Hematopoietic multipotent progenitor cell treated with erythropoietin and hydrocortisone succinate and interleukin-3 and kit ligand, for 8 days (in vitro differentiated cells): ENCODE measurements around the gene RNF224.
A peak's percentile ranks its signal among the peaks of the same experiment; 100 is the strongest.

Experiments used
- DNase-seq: peaks from one replicate; pipeline ENCODE4 v3.0.0-alpha.2; 2015

Gene RNF224

DNA sequence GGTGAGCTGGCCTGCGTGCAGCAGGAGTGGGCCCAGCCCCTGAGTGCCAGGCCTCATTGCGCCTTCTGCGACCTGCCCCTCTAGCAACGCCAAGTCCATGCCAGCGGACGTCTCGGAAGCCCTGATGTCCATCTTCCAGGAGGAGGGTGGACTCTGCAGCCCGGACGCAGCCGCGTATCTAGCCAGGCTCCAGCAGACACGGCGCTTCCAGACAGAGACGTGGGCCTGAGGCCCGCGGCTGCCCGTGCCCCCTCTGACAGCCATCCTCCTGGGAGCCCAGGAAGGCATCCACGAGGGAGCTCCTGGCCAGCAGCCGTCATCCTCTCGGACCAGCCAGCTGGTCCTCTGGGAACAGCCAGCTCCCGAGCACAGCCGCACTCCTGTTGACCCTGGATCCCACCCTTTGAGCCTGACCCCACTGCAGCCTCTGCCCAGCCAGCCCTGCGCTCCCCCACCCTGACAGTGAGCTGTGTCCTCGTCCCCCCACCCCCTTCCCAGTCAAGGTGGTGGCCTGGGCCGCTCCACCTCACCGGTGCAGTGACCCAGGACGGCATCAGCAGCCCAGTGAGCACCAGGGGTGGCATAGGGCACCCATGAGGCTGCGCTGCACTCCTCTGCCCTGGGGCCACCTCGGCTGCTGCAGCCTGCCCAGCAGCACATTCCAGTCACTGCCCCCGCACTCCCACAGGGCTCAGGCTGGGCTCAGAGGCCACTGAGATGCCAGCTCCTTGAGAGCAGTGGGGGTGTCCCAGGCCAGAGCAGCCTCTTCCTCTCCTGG is 10.9 kb upstream of the RNF224 start:
- no peak for DNase-seq

GRCh38 chr9:137217276-137218211 is 9.8 kb upstream of the RNF224 start:
- DNase-seq = peak; percentile 34

GRCh38 chr9:137218212-137218753 is 9.0 kb upstream of the RNF224 start:
- no peak for DNase-seq

DNA sequence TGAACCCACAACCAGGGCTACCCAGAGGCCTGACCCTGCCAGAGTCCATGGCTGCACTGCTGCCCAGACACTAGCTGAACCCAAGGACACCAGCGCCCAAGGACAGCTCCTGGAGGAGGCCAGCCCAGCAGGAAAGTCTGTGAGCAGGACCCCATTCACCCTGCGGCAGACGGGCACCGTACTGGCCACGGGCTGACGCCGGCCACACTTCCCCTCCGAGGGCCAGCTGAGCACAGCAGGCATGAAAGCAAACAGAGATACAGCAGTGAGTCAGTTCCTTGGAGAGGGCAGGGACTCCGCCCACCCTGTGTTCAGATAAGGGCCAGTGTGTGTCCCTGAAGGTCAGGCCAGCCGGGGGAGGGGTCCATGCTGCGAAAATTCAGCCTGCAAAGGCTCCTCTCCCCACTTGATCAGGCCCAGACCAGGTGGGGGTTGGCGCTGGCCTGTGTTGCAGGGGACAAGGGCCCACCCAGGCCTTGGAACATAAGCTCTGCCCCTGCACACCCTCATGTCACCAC is 8.5 kb upstream of the RNF224 start:
- peak; percentile 83 for DNase-seq

GRCh38 chr9:137219757-137220316 is 7.5 kb upstream of the RNF224 start:
- DNase-seq = no peak

DNA sequence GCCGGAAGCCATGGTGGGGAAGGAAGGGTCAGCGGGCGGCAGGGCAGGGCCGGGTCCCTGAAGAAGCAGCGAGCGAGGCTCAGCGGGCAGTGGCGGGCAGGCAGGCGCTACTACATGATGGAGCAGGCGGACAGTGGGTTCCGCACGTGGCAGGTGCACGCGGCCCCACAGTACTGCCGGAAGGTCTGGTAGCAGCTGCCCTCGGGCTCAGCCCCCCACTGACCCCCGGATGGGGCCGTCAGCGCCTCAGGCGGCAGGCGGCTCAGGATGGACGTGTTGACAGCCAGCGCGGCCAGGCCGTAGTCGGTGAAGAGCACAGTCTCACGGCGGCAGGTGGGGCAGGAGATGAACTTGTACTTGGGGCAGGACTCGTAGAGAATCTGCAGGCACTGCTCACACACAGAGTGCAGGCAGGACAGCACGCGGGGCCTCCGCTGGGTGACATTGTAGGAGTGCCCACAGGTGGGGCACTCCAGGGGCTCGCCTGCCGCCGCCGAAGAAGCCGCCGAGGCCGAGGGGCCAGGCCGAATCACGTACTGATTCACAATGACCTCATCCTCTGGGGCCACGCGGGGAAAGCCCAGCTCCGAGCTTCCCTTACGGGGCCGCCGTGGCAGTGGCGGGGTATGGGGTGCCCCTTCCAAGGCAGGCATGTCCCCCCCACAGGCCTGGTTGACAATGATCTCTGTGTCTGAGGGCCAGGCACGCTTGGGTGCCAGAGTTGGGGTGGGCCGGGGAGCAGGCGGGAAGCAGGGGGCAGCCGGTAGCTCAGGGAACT is 6.8 kb upstream of the RNF224 start:
- DNase-seq = no peak

- DNase-seq = no peak
Observed at GRCh38 chr9:137221095-137221505, 6.2 kb upstream of the RNF224 start.

GRCh38 chr9:137221506-137222111 is 5.7 kb upstream of the RNF224 start:
- no peak for DNase-seq

- DNase-seq = no peak
Observed at GRCh38 chr9:137222190-137223077, 4.9 kb upstream of the RNF224 start, which contains the start of gene RNF208. Gene RNF208 (minus strand): TSS chr9:137222240. CDS start chr9:137221212, 1,028 bp downstream.

- DNase-seq = peak; percentile 99
Observed at GRCh38 chr9:137223078-137223970, 4.0 kb upstream of the RNF224 start.

DNA sequence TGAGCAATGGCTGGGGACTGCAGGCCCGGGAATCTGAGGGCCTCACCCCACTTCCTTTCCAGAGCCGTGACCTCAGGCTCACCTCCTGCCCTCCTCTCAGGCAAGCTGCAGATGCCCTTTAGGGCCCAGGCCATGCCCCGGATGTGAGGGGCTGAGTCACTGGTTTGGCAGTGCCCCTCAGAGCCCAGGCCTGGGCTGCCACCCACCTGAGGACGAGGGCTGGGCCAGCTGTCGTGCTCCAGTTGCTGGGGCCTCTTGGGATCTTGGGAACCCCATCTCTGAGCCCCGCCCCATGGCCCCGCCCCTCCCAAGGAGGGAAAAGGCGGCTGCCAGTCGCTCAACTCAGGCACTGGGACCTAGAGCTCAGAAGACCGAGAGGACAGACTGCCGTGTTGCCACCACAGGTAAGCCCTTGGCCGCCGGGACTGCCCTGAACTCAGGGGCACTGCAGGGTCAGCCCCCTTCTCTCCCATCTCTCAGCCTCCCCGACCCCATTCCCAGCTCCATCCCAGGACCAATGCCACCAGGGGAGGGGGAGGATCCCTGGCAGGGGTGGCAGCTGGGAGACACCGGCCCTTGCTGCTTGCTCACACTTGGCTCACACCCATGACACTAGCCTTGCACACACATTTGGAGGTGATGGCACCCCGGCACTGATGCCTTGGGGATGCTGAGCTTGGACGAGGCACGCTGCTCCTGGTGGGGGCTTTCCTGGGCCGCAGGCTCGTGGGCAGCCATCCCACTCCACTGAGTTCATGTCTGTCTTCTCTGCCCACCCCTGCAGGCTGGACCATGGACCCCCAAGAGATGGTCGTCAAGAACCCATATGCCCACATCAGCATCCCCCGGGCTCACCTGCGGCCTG is 2.2 kb upstream of the RNF224 start, which contains the start of gene CYSRT1:
CYSRT1 (plus strand) TSS at position 345 of the 865 bp plus-strand sequence; CDS start at position 793, 448 bp downstream.
- DNase-seq = no peak

- DNase-seq = no peak
Observed at GRCh38 chr9:137225699-137226331, 1.5 kb upstream of the RNF224 start.

DNA sequence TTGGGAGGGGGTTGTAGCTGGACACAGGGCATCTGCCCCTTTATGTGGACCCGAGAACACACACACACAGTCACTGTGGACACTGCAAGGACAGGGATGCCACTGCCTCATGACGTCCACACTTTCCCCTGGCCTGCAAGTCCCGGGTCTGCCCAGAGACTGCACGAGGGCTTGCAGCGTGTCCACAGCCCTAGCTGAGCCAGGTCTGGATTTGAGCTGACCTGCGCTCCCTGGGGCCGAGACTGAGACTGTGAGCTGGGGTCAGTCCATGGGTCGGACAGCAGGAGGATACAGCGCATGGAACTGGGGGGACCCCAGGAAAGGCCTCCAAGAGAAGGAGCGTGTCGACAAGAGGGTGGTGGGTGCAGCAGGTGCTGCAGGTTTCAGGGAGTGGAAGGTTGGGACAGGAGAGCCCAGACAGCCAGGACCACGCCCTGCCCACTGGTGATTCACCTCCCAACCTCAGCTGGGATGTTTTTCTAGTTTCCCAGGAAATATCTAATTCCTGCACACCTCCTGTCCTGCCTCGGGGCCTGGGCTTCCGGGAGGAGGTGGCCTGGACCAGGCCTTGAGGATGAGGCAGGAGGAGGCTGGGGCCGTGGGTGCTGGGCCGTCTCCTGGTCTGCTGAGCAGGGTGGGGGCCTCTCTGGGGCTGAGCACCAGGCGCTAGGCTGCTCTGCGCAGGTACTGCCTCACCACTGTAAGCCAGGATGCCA is 806 bp upstream of the RNF224 start:
- DNase-seq = no peak

GRCh38 chr9:137227853-137228505 is 677 bp downstream of the RNF224 start:
- DNase-seq = no peak

- no peak for DNase-seq
Observed at GRCh38 chr9:137228506-137228967, 1.2 kb downstream of the RNF224 start.
